HepG2 (cell line): ENCODE measurements around the gene PRKCSH. TPM values are rescaled to one million over a fixed set of nuclear protein-coding genes. Genes with fewer than 3 reads are reported as not detected.
A peak's percentile ranks its signal among the peaks of the same experiment; 100 is the strongest.

Experiments used
- CC2D1A ChIP-seq: sonication (generic); formaldehyde crosslinking; IDR thresholded peaks from 2 replicates; pipeline ENCODE4 v1.8.1; 2023; ENCODE audit warnings: mild to moderate bottlenecking, missing genetic modification reagents
- CENPX ChIP-seq: sonication (generic); formaldehyde crosslinking; IDR thresholded peaks from 2 replicates; pipeline ENCODE4 v1.9.0; 2021; ENCODE audit warnings: mild to moderate bottlenecking, missing genetic modification reagents, moderate library complexity
- FOXA3 ChIP-seq: IDR thresholded peaks from 2 replicates; pipeline ENCODE4 v1.6.1; 2016; ENCODE audit warnings: missing genetic modification reagents, missing compliant biosample characterization
- HDAC1 ChIP-seq: sonication (generic); formaldehyde crosslinking; IDR thresholded peaks from 2 replicates; pipeline ENCODE4 v1.5.1; 2020; ENCODE audit warnings: mild to moderate bottlenecking, missing genetic modification reagents
- HNRNPLL ChIP-seq: fragments of 200-400 bp; formaldehyde crosslinking; IDR thresholded peaks from 2 replicates; pipeline ENCODE4 v1.6.1; 2017; ENCODE audit warnings: mild to moderate bottlenecking, low read depth, low read length; ENCODE audit not compliant: poor library complexity, severe bottlenecking
- HOXA5 ChIP-seq: sonication (generic); formaldehyde crosslinking; IDR thresholded peaks from 2 replicates; pipeline ENCODE4 v1.4.0; 2020; ENCODE audit warnings: missing genetic modification reagents
- MAFG ChIP-seq: sonication (generic); formaldehyde crosslinking; IDR thresholded peaks from 2 replicates; pipeline ENCODE4 v1.5.1; 2020; ENCODE audit warnings: mild to moderate bottlenecking, missing genetic modification reagents
- RXRA ChIP-seq: sonication (generic); formaldehyde crosslinking; IDR thresholded peaks from 2 replicates; pipeline ENCODE4 v1.5.1; 2020; ENCODE audit warnings: missing genetic modification reagents
- SKI ChIP-seq: fragments of 450-650 bp; IDR thresholded peaks from one replicate; pipeline ENCODE4 v1.6.1; 2018; ENCODE audit warnings: mild to moderate bottlenecking; ENCODE audit not compliant: partially characterized antibody
- TBX2 ChIP-seq: sonication (generic); formaldehyde crosslinking; IDR thresholded peaks from 2 replicates; pipeline ENCODE4 v1.5.0; 2020; ENCODE audit warnings: missing genetic modification reagents, mild to moderate bottlenecking, borderline replicate concordance
- TBX3 ChIP-seq: fragments of 450-650 bp; IDR thresholded peaks from 2 replicates; pipeline ENCODE4 v1.6.1; 2017; ENCODE audit warnings: antibody characterized with exemption, mild to moderate bottlenecking, inconsistent platforms, borderline replicate concordance
- ZNF556 ChIP-seq: sonication (generic); formaldehyde crosslinking; IDR thresholded peaks from 2 replicates; pipeline ENCODE4 v1.4.0; 2020; ENCODE audit warnings: mild to moderate bottlenecking, missing genetic modification reagents, borderline replicate concordance
- ZNF75D ChIP-seq: sonication (generic); formaldehyde crosslinking; IDR thresholded peaks from 2 replicates; pipeline ENCODE4 v1.8.1; 2023; ENCODE audit warnings: missing genetic modification reagents, mild to moderate bottlenecking, borderline replicate concordance
- ZSCAN21 ChIP-seq: sonication (generic); formaldehyde crosslinking; IDR thresholded peaks from 2 replicates; pipeline ENCODE4 v1.8.0; 2022; ENCODE audit warnings: mild to moderate bottlenecking, missing genetic modification reagents, moderate library complexity, borderline replicate concordance
- ZUFSP ChIP-seq: sonication (generic); formaldehyde crosslinking; IDR thresholded peaks from 2 replicates; pipeline ENCODE4 v1.9.0; 2021; ENCODE audit warnings: missing genetic modification reagents, mild to moderate bottlenecking, borderline replicate concordance
- polyA plus RNA-seq, 8 experiments: library from polyadenylated mRNA; depleted of rRNA in 3 of 8; stranded (reverse) in 7 of 8; unstranded in 1 of 8; fragments of >200 nt; fragmentation: Illumina TruSeq in 4 of 8; extraction: Trizol in 4 of 8; gene quantifications; 2 replicates each; pipeline versions ENCODE4 v1.2.1 to v1.2.3, GENCODE V29; 2011 to 2016; ENCODE audit warnings: low read depth in 4 of 8, missing spikeins in 1 of 8, mixed read lengths in 1 of 8; ENCODE audit not compliant: insufficient read depth in 1 of 8
- total RNA-seq, 5 experiments: library from RNA; depleted of rRNA; stranded (reverse); fragments of >200 nt; fragmentation: Illumina TruSeq; extraction: Trizol; gene quantifications; 2 replicates each; pipeline ENCODE4 v1.2.3, GENCODE V29; 2016; ENCODE audit warnings: low read depth in 1 of 5
- TF ChIP-seq, protein P1 (sequence below): sonication (generic); formaldehyde crosslinking; IDR thresholded peaks from 2 replicates; pipeline ENCODE4 v1.4.0; 2020; ENCODE audit warnings: missing genetic modification reagents
- TF ChIP-seq, protein P2 (sequence below): fragments of 450-650 bp; IDR thresholded peaks from 2 replicates; pipeline ENCODE4 v1.6.1; 2017
- TF ChIP-seq, protein P3 (sequence below): sonication (generic); formaldehyde crosslinking; IDR thresholded peaks from 2 replicates; pipeline ENCODE4 v1.4.0; 2020; ENCODE audit warnings: missing genetic modification reagents
- TF ChIP-seq, protein P4 (sequence below): sonication (generic); formaldehyde crosslinking; IDR thresholded peaks from 2 replicates; pipeline ENCODE4 v1.5.0; 2020; ENCODE audit warnings: missing genetic modification reagents

PRKCSH gene
- total and polyA plus RNA-seq, 2 of the 13 experiments (the other 11 are each of a cell fraction or from before 2014, with no cell fraction given), result 85.1 to 125 TPM

GRCh38 chr19:11418549-11419506 lies 16.6 kb upstream of the PRKCSH start, which contains the start of gene RGL3 (continued):
- TF ChIP-seq, protein P1, sequence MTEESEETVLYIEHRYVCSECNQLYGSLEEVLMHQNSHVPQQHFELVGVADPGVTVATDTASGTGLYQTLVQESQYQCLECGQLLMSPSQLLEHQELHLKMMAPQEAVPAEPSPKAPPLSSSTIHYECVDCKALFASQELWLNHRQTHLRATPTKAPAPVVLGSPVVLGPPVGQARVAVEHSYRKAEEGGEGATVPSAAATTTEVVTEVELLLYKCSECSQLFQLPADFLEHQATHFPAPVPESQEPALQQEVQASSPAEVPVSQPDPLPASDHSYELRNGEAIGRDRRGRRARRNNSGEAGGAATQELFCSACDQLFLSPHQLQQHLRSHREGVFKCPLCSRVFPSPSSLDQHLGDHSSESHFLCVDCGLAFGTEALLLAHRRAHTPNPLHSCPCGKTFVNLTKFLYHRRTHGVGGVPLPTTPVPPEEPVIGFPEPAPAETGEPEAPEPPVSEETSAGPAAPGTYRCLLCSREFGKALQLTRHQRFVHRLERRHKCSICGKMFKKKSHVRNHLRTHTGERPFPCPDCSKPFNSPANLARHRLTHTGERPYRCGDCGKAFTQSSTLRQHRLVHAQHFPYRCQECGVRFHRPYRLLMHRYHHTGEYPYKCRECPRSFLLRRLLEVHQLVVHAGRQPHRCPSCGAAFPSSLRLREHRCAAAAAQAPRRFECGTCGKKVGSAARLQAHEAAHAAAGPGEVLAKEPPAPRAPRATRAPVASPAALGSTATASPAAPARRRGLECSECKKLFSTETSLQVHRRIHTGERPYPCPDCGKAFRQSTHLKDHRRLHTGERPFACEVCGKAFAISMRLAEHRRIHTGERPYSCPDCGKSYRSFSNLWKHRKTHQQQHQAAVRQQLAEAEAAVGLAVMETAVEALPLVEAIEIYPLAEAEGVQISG (CRISPR knock-in tag), result 0 out of 2 replicates have a peak, but pooled peaks have one; percentile 3
- TF ChIP-seq CC2D1A, result no peak
- no peak for TF ChIP-seq ZNF75D (CRISPR knock-in tag)
- no peak for TF ChIP-seq TBX3
- TF ChIP-seq HOXA5 (CRISPR knock-in tag), result no peak
- no peak; the same call in 1 of the 2 replicates for TF ChIP-seq RXRA (CRISPR knock-in tag)
- TF ChIP-seq, protein P2, sequence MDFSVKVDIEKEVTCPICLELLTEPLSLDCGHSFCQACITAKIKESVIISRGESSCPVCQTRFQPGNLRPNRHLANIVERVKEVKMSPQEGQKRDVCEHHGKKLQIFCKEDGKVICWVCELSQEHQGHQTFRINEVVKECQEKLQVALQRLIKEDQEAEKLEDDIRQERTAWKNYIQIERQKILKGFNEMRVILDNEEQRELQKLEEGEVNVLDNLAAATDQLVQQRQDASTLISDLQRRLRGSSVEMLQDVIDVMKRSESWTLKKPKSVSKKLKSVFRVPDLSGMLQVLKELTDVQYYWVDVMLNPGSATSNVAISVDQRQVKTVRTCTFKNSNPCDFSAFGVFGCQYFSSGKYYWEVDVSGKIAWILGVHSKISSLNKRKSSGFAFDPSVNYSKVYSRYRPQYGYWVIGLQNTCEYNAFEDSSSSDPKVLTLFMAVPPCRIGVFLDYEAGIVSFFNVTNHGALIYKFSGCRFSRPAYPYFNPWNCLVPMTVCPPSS, result no peak
- TF ChIP-seq ZUFSP (CRISPR knock-in tag), result no peak
- TF ChIP-seq, protein P3, sequence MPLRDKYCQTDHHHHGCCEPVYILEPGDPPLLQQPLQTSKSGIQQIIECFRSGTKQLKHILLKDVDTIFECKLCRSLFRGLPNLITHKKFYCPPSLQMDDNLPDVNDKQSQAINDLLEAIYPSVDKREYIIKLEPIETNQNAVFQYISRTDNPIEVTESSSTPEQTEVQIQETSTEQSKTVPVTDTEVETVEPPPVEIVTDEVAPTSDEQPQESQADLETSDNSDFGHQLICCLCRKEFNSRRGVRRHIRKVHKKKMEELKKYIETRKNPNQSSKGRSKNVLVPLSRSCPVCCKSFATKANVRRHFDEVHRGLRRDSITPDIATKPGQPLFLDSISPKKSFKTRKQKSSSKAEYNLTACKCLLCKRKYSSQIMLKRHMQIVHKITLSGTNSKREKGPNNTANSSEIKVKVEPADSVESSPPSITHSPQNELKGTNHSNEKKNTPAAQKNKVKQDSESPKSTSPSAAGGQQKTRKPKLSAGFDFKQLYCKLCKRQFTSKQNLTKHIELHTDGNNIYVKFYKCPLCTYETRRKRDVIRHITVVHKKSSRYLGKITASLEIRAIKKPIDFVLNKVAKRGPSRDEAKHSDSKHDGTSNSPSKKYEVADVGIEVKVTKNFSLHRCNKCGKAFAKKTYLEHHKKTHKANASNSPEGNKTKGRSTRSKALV, result no peak
- TF ChIP-seq SKI, result no peak
- TF ChIP-seq ZNF556 (CRISPR knock-in tag), result no peak
- no peak for TF ChIP-seq CENPX
- peak; percentile 99 for TF ChIP-seq HNRNPLL
- 0 out of 2 replicates have a peak, but pooled peaks have one; percentile 43 for TF ChIP-seq TBX2 (CRISPR knock-in tag)
- TF ChIP-seq, protein P4, sequence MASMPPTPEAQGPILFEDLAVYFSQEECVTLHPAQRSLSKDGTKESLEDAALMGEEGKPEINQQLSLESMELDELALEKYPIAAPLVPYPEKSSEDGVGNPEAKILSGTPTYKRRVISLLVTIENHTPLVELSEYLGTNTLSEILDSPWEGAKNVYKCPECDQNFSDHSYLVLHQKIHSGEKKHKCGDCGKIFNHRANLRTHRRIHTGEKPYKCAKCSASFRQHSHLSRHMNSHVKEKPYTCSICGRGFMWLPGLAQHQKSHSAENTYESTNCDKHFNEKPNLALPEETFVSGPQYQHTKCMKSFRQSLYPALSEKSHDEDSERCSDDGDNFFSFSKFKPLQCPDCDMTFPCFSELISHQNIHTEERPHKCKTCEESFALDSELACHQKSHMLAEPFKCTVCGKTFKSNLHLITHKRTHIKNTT, result no peak
- TF ChIP-seq MAFG (CRISPR knock-in tag), result no peak
- no peak for TF ChIP-seq FOXA3 (CRISPR knock-in tag)
- peak; percentile 30; the same call in 1 of the 2 replicates for TF ChIP-seq ZSCAN21 (CRISPR knock-in tag)
- TF ChIP-seq HDAC1 (CRISPR knock-in tag), result peak; percentile 27; the same call in 1 of the 2 replicates
